DMS 273 (cell line): ENCODE data around the gene LAMA5.

ENCODE experiments used
- DNase-seq: peaks from one replicate; lab custom pipeline; 2025; ENCODE audit not compliant: unreplicated experiment; lab: John Stamatoyannopoulos, UW

LAMA5 gene

GRCh38 chr20:62289898-62290297, 77.2 kb downstream of the LAMA5 start:
- no peak for DNase-seq

DNA sequence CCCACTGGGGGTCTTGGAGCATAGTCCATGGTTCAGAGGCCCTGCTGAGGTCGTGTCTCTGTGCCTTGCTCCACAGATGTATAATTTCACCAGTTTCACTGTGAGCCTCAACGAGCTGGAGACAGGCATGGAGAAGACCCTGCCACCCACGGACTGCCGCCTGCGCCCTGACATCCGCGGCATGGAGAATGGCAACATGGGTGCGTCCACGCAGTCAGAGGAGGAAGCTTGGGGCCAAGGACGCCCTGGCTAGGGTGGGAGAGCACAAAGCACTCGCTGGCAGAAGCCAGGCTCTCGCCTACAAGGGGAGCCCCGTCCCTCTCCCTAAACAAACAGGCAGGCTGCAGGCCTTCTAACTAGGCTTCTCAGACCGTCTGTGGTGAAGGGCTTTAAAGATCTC, 78.0 kb downstream of the LAMA5 start:
- no peak for DNase-seq

- no peak for DNase-seq
Measured at GRCh38 chr20:62288535-62289105, 78.5 kb downstream of the LAMA5 start.

GRCh38 chr20:62287759-62288534, 79.2 kb downstream of the LAMA5 start:
- DNase-seq, result no peak

- no peak for DNase-seq
Measured at GRCh38 chr20:62287129-62287528, 80.0 kb downstream of the LAMA5 start.

DNA sequence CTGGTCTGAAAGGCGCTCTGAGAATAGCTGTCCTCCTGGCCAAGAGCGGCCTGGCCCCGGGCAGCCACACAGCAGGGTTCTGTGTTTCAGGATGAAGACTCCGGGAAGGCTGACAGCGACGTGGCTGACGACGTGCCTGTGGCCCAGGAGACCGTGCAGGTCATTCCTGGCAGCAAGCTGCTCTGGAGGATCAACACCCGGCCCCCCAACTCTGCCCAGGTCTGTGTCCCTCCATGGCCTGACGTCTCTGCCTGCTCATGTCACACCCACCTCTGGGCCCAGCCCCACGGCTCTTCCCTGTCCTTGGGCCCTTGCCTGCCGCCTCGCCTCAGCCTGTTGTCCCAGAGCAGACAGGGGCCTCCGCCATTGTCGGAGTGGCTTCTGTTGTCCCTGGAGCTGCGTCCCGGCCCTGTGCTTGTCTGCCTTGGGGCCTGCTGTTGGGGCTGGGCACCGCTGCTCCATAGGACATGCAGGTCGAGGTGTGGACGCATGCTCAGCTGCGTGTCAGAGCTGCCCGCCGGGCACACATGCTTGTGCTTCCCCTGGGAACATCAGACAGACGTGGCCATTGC, 80.5 kb downstream of the LAMA5 start:
- DNase-seq, result no peak

DNA sequence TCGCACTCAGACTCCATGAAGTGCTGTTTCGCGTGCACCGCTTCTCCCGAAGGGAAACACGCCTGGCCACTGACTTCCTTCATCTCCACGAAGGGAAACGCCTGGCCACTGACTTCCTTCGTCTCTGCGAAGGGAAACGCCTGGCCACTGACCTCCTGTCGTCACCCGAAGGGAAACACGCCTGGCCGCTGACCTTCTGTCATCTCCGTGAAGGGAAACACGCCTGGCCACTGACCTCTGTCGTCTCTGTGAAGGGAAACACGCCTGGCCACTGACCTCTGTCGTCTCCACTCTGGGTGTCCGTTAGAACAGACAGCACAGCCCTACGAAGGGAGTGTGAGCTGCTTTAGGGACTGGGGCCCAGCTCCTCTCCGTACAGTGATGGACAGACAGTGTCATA, 81.4 kb downstream of the LAMA5 start:
- DNase-seq, result no peak

- DNase-seq, result no peak
Measured at GRCh38 chr20:62285151-62285550, 82.0 kb downstream of the LAMA5 start.

DNA sequence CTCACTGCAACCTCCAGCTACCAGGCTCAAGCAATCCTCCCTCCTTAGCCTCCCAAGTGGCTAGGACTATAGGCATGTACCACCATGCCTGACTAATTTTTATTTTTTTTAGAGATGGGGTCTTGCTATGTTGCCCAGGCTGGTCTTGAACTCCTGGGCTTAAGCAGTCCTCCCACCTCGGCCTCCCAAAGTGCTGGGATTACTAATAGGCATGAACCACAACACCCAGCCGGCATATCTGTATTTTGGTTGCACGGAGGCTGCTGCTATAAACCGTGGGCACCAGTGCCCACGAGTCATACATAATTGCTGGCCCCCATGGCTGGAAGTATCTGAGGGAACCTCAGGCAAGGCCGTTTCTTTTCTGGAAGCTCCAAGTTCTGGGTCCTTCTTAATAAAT, 82.7 kb downstream of the LAMA5 start:
- no peak for DNase-seq

- DNase-seq, result no peak
Measured at GRCh38 chr20:62282877-62283503, 84.1 kb downstream of the LAMA5 start.

DNA sequence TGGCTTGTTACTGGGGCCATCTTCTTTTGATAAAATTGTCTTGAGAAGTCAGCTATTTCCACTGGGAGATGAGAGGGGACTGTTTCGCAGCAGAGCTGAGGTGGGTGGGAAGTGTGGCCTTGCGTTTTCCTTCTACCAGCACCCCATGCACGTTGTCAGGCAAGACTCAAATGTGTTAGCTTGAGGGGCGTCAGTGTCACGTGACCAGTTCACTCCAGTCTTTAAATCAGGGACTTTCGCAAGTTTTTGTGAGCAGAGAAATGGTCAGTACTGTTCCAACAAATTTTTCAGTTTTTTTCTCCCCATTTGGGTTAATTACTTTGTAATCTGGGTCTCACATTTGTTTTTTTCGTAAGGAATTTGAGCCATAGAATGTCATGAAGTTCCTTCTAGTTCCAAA, 85.0 kb downstream of the LAMA5 start:
- no peak for DNase-seq

- no peak for DNase-seq
Measured at GRCh38 chr20:62281161-62281933, 85.8 kb downstream of the LAMA5 start.

DNA sequence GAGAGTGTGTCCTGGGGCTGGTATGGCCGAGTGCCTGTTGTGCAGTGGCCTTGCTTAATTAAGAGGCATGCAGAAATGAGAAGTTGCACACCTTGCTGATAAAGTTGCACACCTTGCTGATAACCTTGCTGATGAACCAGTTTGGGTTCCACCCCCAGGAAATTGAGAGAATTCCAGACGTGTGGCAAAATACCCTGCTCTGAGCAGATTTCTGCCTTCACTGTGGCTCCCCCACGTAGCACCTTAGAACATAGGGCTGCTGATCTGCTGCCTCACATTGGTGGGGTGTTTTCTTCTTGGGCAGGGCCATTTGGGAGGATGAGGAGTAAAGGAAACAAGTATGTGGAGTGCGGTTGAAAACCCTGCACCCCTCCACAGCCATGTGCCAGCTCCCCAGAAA, 86.8 kb downstream of the LAMA5 start:
- DNase-seq, result no peak

DNA sequence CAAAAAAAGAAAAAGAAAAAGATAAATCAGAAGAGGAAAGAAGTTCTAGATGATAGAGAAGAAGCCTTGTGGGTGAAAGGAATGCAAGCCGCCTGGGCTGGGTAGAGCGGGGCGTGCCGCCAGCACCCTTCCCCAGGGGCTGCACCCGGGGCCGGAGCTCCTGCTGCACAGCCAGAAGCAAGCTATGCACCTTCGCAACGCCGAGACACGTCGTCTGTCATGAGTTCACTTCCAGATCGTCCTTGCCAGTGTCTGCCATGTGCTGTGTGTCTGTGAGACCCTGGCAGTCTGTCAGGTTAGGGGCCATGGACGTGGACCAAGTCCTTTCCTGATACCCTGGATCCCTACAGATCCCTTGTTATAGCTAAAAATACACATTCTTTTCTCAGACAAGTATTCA, 89.9 kb downstream of the LAMA5 start:
- DNase-seq, result no peak

GRCh38 chr20:62276439-62276838, 90.7 kb downstream of the LAMA5 start:
- no peak for DNase-seq

GRCh38 chr20:62275219-62275618, 91.9 kb downstream of the LAMA5 start:
- no peak for DNase-seq

GRCh38 chr20:62274332-62274950, 92.7 kb downstream of the LAMA5 start:
- peak; percentile 30 for DNase-seq

DNA sequence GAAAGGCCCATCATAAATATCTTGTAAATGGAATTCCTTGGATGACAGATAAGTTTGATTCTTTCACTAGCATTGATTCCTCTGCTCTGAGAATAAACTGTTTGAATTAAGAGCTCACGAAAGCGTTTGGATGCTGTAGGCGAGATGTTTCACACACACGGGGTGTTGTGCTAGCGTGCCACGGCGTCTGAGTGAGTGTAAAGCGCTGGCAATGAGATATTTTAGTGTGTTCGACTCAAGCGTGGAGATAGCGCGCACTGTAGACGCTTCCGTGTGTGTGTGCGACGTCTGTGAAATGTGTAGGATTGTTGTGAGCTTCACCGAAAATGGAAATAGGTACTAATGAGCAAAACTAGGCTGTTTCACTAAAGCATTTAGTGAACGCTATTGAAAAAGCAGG, 93.7 kb downstream of the LAMA5 start:
- no peak for DNase-seq

DNA sequence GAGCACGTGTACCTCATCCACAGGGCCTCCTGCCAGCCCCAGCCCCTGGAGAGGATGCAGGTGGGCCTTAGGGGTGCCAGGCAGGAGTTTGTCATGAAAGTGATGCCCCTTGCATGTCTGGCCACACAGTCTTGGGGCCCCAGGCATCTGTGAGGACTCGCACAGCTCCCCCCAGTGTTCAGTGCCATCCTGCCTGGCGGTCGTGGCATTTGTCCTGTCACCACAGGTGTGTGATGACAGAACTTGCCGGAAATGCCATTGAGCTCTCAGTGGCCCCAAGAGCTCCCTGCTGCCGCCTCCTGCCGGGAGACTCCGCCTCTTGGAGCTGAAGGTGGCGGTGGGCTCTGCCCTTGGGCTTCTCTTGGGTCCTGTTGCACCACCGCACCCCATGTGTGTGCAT, 94.9 kb downstream of the LAMA5 start:
- no peak for DNase-seq

- DNase-seq, result no peak
Measured at GRCh38 chr20:62269871-62270270, 97.2 kb downstream of the LAMA5 start.

DNA sequence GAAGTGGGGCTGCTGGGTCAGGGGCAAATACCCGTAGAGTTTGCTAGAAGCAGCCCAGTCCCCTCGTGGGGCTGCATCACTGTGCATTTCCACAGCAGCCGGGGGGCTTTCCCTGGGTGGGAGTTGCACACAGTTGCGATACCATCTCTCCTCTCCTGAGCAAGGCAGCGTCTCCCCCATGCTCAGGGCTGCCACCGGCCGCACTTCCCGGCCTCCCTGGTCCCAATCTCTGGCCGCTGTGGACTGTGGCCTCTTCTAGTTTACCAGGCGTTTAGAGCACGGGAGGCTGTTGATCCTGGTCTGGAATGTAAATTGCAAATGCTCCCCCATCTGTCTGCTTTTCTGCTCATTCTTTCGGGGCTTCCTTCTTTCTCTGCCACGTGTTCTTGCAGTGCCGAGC, 97.7 kb downstream of the LAMA5 start:
- DNase-seq, result peak; percentile 47
